ENCODE data around the gene GMNC. TPM values are rescaled to one million over a fixed set of nuclear protein-coding genes. Genes with fewer than 3 reads are reported as not detected.
A peak's percentile ranks its signal among the peaks of the same experiment; 100 is the strongest.
"Not testable (repeated sequence)": the region's sequence is repeated elsewhere in the genome, so short reads cannot be mapped to it uniquely, and the experiment has no call there.

The GMNC gene, protein sequence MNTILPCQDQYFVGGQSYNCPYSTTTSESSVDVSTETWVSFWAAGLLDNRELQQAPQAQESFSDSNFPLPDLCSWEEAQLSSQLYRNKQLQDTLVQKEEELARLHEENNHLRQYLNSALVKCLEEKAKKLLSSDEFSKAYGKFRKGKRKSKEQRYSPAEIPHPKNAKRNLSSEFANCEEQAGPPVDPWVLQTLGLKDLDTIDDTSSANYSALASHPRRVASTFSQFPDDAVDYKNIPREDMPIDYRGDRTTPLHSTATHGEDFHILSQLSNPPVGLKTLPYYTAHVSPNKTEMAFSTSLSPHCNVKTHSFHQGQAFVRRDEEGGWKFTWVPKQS
- total RNA-seq (0.26 TPM), polyA plus RNA-seq (not detected)

DNA sequence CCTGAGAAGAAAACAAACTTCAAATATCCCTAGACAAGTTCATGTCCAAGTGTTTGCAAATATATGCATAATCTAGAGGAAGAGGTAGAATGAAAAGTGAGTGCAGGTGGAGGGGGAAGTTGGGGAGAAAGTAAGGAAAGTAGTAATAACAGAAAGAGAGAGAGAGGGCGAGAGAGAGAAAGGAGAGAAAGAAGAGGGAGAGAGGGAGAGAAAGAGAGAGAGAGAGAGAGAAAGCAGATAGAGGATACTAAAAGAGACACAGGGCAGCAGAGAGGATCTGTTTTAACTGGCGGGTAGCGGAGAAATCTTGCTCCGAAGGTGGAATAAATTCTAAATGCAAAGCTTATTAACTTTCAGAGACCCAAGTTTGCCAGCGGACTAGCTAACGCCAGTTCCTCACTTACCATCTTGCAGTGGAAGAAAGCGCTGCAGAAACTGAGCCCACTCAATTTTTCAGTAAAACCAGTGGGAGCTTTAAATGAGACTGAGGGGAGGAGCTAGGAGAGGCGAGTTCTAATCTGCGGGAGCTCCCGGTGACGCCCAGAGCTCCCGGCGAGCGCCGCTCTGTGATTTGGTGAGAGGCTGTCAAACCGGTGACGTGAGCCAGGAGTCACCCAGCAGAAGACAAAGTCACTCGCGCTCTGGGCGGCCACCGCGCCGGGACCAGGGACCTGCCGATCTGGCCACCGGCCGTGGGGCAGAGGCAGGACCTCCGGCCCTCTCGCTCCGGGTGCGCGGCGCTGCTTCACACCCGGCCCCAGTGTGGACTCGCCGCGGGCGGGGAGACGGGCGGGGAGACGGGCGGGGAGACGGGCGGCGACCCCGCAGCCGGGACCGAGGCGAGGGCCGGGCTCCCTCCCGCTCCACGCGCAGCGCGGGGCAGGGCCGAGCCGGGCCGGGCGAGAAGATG, at the start of gene GMNC:
GMNC (minus strand) TSS at position 486 of the 910 bp plus-strand sequence; CDS start at position 407, 79 bp downstream.
- no peak for DNase-seq (ENCODE audit: extremely low spot score)
- Histone ChIP-seq H3K4me3 (ENCODE audit: low read depth, low read length) (peak within 1 kb of the TSS; percentile 48), H3K27ac (ENCODE audit: low read depth) (no peak within 1 kb of the TSS), H3K36me3 (ENCODE audit: insufficient read depth) (no peaks in the 10 kb centered on the region), H3K4me1 (ENCODE audit: insufficient read depth) (no peaks in the 10 kb centered on the region)
- 3% methylated on average over 58 of the region's 58 CpGs for WGBS

GRCh38 chr3:190911382-190911781, 48.9 kb upstream of the GMNC start:
- H3K4me3 ChIP-seq (ENCODE audit: low read depth, low read length), result no peak overlapping the region
- no peak for DNase-seq (ENCODE audit: extremely low spot score)
- no peaks in the 10 kb centered on the region for H3K4me1 ChIP-seq (ENCODE audit: insufficient read depth)
- H3K27ac ChIP-seq (ENCODE audit: low read depth), result no peak overlapping the region
- WGBS, result 48% methylated on average over 4 of the region's 4 CpGs
- H3K36me3 ChIP-seq (ENCODE audit: insufficient read depth), result no peaks in the 10 kb centered on the region

GRCh38 chr3:190909908-190910307, 47.4 kb upstream of the GMNC start:
- no peaks in the 10 kb centered on the region for H3K36me3 ChIP-seq (ENCODE audit: insufficient read depth)
- H3K4me3 ChIP-seq (ENCODE audit: low read depth, low read length), result no peak overlapping the region
- H3K27ac ChIP-seq (ENCODE audit: low read depth), result no peak overlapping the region
- DNase-seq (ENCODE audit: extremely low spot score), result no peak
- 82% methylated on average over 9 of the region's 9 CpGs for WGBS
- no peaks in the 10 kb centered on the region for H3K4me1 ChIP-seq (ENCODE audit: insufficient read depth)

GRCh38 chr3:190903156-190903555, 40.7 kb upstream of the GMNC start:
- H3K4me3 ChIP-seq (ENCODE audit: low read depth, low read length), result no peak overlapping the region
- no peaks in the 10 kb centered on the region for H3K4me1 ChIP-seq (ENCODE audit: insufficient read depth)
- 57% methylated on average over 1 of the region's 1 CpG for WGBS
- H3K27ac ChIP-seq (ENCODE audit: low read depth), result no peak overlapping the region
- no peaks in the 10 kb centered on the region for H3K36me3 ChIP-seq (ENCODE audit: insufficient read depth)
- no peak for DNase-seq (ENCODE audit: extremely low spot score)

GRCh38 chr3:190902292-190902691, 39.8 kb upstream of the GMNC start:
- Histone ChIP-seq H3K36me3 (ENCODE audit: insufficient read depth) (no peaks in the 10 kb centered on the region), H3K4me1 (ENCODE audit: insufficient read depth) (no peaks in the 10 kb centered on the region), H3K4me3 (ENCODE audit: low read depth, low read length) (no peak overlapping the region), H3K27ac (ENCODE audit: low read depth) (no peak overlapping the region)
- WGBS, result 69% methylated on average over 2 of the region's 2 CpGs
- DNase-seq (ENCODE audit: extremely low spot score), result no peak

- Histone ChIP-seq H3K27ac (ENCODE audit: low read depth) (no peak overlapping the region), H3K4me3 (ENCODE audit: low read depth, low read length) (no peak overlapping the region), H3K4me1 (ENCODE audit: insufficient read depth) (no peaks in the 10 kb centered on the region), H3K36me3 (ENCODE audit: insufficient read depth) (no peaks in the 10 kb centered on the region)
- WGBS, result 77% methylated on average over 4 of the region's 4 CpGs
- no peak for DNase-seq (ENCODE audit: extremely low spot score)
These were observed 30.0 kb upstream of the GMNC start for GRCh38 chr3:190892395-190892902.

GRCh38 chr3:190886945-190887344, 24.5 kb upstream of the GMNC start:
- no peaks in the 10 kb centered on the region for H3K36me3 ChIP-seq (ENCODE audit: insufficient read depth)
- WGBS, result 77% methylated on average over 5 of the region's 5 CpGs
- no peak for DNase-seq (ENCODE audit: extremely low spot score)
- H3K4me1 ChIP-seq (ENCODE audit: insufficient read depth), result no peaks in the 10 kb centered on the region
- no peak overlapping the region for H3K4me3 ChIP-seq (ENCODE audit: low read depth, low read length)
- no peak overlapping the region for H3K27ac ChIP-seq (ENCODE audit: low read depth)

DNA sequence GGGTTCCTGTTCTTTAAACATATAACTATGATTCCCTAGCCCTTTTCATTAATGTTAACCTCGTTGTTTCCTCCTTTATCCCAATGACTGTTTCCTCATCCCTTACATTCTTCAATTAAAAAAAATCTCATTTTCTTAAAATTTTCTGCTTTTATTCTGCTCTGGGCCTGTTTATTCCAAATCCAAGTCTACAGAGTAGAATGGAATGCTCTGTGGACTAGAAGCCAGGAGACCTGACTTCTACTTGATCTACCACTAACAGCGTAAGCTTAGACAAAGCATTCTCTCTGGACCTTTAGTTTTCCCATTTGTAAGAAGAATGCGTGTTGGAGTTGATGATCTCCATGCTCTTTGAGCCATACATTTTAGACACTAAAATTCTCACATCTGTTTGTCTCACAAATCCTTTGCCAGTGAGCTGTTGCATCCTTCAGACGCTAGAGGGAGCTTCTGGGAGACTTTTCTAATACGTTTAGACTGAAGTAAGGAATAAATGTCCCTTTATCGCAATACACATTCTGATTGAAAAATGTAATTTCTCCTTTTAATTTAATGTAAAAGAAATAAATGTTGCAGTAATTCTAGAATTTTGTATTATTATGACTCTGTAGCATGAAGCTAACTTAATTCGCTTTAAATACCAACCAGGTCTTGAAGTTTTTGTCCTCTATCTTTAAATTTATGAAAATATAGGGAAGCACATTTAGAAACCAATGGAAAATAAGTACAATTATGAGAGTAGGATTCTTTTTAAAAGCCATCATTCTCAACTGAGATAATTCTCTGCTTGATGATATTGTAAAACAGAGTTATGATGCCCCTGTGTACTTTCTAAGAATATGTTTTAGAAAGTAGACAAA, 21.7 kb upstream of the GMNC start:
- Histone ChIP-seq H3K4me3 (ENCODE audit: low read depth, low read length) (no peak overlapping the region), H3K27ac (ENCODE audit: low read depth) (no peak overlapping the region), H3K36me3 (ENCODE audit: insufficient read depth) (no peaks in the 10 kb centered on the region), H3K4me1 (ENCODE audit: insufficient read depth) (no peaks in the 10 kb centered on the region)
- peak; percentile 26 for DNase-seq (ENCODE audit: extremely low spot score)
- WGBS, result 33% methylated on average over 7 of the region's 7 CpGs

- Histone ChIP-seq H3K4me1 (ENCODE audit: insufficient read depth) (no peaks in the 10 kb centered on the region), H3K36me3 (ENCODE audit: insufficient read depth) (no peaks in the 10 kb centered on the region), H3K4me3 (ENCODE audit: low read depth, low read length) (no peak overlapping the region), H3K27ac (ENCODE audit: low read depth) (no peak overlapping the region)
- DNase-seq (ENCODE audit: extremely low spot score), result no peak
- WGBS, result 78% methylated on average over 3 of the region's 3 CpGs
These were observed 20.6 kb upstream of the GMNC start for GRCh38 chr3:190883141-190883540.

GRCh38 chr3:190877925-190878324, 15.4 kb upstream of the GMNC start:
- WGBS, result 87% methylated on average over 17 of the region's 17 CpGs
- no peak overlapping the region for H3K27ac ChIP-seq (ENCODE audit: low read depth)
- H3K4me1 ChIP-seq (ENCODE audit: insufficient read depth), result no peaks in the 10 kb centered on the region
- no peak overlapping the region for H3K4me3 ChIP-seq (ENCODE audit: low read depth, low read length)
- DNase-seq (ENCODE audit: extremely low spot score), result no peak
- H3K36me3 ChIP-seq (ENCODE audit: insufficient read depth), result no peaks in the 10 kb centered on the region

- WGBS, result 92% methylated on average over 7 of the region's 7 CpGs
- DNase-seq (ENCODE audit: extremely low spot score); H3K4me3 ChIP-seq (ENCODE audit: low read depth, low read length); H3K36me3 ChIP-seq (ENCODE audit: insufficient read depth); H3K27ac ChIP-seq (ENCODE audit: low read depth); H3K4me1 ChIP-seq (ENCODE audit: insufficient read depth): not testable (repeated sequence)
These were observed 13.9 kb upstream of the GMNC start for GRCh38 chr3:190876433-190876832.

GRCh38 chr3:190875061-190875460, 12.6 kb upstream of the GMNC start:
- H3K4me3 ChIP-seq (ENCODE audit: low read depth, low read length); DNase-seq (ENCODE audit: extremely low spot score); H3K27ac ChIP-seq (ENCODE audit: low read depth); H3K36me3 ChIP-seq (ENCODE audit: insufficient read depth); H3K4me1 ChIP-seq (ENCODE audit: insufficient read depth): not testable (repeated sequence)
- 94% methylated on average over 9 of the region's 9 CpGs for WGBS

GRCh38 chr3:190870127-190870526, 7.6 kb upstream of the GMNC start:
- Histone ChIP-seq H3K4me3 (ENCODE audit: low read depth, low read length) (no peak overlapping the region), H3K27ac (ENCODE audit: low read depth) (no peak overlapping the region), H3K4me1 (ENCODE audit: insufficient read depth) (no peaks in the 10 kb centered on the region), H3K36me3 (ENCODE audit: insufficient read depth) (no peaks in the 10 kb centered on the region)
- no peak for DNase-seq (ENCODE audit: extremely low spot score)
- 28% methylated on average over 3 of the region's 3 CpGs for WGBS

Data from urinary bladder (tissue), 4 donors.